NCI-H2171 treated with DMSO at 0.1 percent for 48 hours (cell line): ENCODE data around the gene MAP4K4.

ENCODE experiments used
- DNase-seq: peaks from one replicate; lab custom pipeline; 2025; lab: John Stamatoyannopoulos, UW

The MAP4K4 gene

DNA sequence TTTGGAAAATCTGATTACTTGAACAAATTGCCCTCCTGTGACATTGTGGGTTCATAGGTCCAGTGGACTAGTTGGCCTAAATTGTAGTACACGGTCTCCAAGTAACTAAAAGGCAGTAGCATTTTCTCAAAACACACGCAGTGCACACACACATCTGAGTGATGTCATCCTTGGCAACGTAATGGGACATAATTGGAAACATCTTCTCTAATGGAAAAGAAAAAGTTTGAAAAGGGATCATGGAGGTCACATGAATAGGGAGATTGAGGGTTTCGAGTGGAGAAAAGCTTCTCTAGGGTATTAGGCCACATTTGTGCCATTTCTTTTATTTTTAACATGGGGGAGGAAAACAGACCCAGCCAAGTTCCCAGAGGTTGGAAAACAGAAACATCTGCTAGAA lies 93.3 kb downstream of the MAP4K4 start:
- no peak for DNase-seq

- no peak for DNase-seq
These were observed 94.7 kb downstream of the MAP4K4 start for GRCh38 chr2:101792208-101792607.

- DNase-seq, result no peak
These were observed 95.9 kb downstream of the MAP4K4 start for GRCh38 chr2:101793277-101793969.

GRCh38 chr2:101794141-101794540 lies 96.6 kb downstream of the MAP4K4 start:
- DNase-seq, result no peak

DNA sequence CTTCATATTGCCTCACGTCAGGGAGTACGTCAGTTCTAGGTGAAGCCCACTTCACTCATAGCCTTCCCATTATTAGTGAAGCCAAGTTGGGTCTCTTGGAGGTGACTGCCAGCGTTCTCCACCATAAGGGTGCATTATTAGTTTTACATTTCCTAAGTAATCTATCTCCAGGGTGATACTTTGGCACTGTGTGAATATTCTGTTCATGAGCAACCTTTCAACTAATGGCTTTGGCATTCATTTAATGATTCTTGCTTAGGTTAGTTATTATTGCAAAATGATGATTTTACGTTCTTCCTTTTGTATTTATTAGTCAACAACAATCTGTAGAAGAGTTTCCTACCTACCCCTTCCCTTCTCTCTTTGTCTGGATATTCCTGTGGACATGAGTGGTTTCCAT lies 97.5 kb downstream of the MAP4K4 start:
- DNase-seq, result no peak

DNA sequence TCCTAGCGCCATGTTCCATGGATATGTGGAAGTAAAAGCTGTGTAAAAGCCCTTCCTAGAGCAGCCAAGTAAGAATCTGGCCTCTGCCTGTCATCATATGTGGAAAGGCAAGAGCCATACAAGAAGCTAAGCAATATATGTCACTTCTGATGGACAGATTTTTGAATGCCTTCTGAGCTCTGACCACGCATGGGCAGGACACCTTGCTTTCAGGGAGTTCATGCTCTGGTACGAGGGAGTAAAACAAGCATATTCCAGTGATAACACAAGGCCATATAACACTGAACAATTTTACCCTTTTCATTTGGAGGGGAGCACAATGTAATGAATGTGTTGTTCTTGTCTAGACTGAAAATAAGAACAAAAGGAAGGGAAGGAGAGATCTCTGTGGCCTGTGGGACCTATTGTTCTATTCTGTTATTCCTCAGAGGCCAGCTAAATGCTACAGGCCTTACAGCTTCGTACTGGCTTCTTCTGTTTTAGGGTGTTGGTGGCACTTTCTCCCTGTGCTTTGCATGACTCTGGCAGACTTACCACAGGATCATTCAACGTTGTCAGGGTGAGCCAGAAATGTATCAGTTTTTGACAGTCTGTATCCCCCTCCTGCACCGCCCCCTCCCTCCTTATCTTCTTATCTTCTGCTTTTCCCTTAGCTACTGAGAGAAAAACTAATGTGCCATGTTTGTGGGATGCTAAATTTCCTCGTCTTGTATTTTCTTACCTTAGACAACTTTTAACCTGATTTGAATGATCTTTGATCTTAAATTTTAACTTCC lies 99.5 kb downstream of the MAP4K4 start:
- DNase-seq, result no peak

DNA sequence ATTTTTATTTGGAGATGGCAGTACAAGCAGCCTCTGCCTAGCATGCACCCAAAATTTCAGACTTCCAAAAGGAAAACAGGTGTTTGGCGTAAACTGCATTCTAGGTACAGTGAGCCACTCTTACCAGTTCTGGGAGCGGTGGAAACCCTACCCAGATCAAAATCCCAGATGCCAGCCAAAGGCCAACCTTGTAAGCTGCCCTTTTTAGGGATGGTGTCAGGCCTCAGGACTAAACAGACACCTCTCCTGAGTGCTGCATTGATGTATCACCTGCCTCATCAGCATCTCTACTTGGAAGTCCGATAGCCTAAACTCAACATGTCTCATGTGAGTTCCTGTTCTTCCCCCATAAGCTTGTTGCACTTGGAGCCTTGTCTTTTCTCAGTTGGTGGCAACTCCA lies 104.0 kb downstream of the MAP4K4 start:
- DNase-seq, result no peak

- DNase-seq, result no peak
These were observed 104.8 kb downstream of the MAP4K4 start for GRCh38 chr2:101802329-101802728.

GRCh38 chr2:101803128-101803527 lies 105.6 kb downstream of the MAP4K4 start:
- DNase-seq, result no peak

GRCh38 chr2:101803945-101804696 lies 106.6 kb downstream of the MAP4K4 start:
- peak; percentile 85 for DNase-seq

DNA sequence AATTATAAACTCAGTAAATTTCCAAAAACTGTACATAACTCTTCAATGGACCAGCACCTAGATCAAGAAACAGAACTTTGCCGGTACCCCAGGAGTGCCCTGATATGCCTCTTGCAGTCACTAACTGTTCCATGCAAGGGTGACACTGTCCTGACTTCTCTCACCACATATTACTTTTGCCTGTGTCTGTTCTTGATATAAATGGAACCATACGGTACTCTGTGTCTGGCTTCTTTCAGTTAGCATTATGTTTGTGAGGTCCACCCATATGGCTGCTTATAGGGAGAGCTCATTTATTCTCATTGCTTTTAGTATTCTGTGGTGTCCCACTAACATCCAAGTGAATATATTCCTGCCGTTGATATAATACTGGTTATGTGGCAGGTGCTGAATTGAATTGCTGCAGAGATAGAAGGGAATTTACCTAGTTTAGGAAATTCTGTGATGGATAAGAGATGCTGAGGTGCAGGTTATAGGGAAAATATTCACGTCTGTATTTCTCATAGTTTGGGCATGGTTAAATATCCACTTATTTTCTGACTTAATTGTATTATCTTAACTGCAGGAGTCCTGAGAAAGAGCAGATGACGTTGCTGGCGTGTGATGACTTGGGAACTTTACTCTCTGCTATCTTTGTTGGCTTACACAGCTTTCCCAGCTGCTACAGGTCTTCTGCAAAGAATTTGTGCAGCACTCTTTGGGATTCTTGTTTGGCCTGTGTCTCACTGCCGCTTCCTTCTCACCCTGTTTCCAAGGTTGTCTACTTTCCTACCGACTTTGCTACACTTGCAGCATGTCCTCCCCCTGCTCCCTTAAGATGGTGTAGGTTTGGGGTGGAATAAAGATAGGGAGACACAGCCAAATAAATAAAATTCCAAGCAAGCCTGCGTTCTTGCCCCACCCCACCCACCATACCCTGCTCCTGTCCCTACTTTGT lies 107.9 kb downstream of the MAP4K4 start:
- DNase-seq, result peak; percentile 15

GRCh38 chr2:101806123-101806522 lies 108.6 kb downstream of the MAP4K4 start:
- DNase-seq, result no peak

- no peak for DNase-seq
These were observed 109.2 kb downstream of the MAP4K4 start for GRCh38 chr2:101806701-101807100.

DNA sequence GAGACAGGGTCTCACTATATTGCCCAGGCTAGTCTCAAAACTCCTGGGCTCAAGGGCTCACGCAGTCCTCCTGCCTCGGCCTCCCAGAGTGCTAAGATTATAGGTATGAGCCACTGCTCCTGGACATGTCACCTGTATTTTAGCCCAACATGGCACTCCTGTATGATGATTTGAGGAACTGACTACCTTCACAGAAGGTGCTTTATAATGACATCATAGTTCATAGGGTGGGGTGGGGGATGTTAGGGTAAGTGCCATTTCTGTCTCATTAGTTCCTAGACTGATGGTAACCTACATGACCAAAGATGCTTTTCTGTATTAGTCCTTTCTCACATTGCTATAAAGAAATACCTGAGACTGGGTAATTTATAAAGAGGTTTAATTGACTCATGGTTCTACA lies 109.7 kb downstream of the MAP4K4 start:
- no peak for DNase-seq

DNA sequence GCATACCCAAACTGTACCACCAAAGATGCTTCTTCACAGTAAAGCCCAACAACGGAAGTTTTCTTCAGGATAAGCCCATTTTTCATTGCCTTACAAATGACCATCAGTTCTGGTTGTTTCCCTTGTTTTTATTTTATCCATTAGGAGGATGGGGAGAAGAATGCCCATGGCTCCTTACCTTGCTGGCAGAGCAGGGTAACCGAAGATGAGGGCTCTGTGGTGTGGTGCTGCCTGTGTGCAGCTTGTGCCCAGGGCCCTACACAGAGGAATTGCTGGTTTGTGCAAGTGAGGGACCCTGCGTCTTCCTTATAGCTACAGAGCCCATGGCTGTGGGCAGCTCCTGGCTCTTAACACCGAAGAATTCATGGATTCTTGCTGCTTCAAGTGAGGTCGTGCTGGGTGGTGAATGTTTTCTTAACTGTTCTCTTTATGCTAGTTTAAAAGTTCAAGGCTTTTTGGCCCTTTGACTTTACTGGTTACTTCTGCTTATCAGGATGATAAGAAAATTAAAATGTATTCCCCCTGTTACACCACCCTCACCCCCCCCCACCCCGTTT lies 110.6 kb downstream of the MAP4K4 start:
- no peak for DNase-seq

DNA sequence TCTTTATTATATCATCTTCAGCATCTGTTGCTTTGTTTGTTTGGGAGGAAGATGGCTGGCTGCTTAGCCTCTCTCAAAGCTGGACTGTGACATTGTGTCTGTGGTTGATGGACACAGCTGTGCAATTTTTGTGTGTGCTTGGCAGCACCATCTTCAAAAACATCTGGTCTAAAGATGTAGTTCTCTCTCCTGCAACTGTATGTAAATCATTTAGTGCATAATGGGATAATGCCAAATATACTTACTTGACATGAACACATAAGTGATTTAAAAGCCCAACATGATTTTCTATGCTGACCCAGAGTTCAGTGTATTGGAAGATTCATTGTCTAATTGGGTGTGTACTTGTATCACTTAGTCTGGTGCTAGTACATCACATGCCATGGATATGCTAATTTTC lies 112.2 kb downstream of the MAP4K4 start:
- DNase-seq, result no peak

- DNase-seq, result peak; percentile 93
These were observed 113.9 kb downstream of the MAP4K4 start for GRCh38 chr2:101811226-101812015.

GRCh38 chr2:101812226-101812625 lies 114.7 kb downstream of the MAP4K4 start:
- peak; percentile 51 for DNase-seq

- no peak for DNase-seq
These were observed 117.2 kb downstream of the MAP4K4 start for GRCh38 chr2:101814752-101815151.

DNA sequence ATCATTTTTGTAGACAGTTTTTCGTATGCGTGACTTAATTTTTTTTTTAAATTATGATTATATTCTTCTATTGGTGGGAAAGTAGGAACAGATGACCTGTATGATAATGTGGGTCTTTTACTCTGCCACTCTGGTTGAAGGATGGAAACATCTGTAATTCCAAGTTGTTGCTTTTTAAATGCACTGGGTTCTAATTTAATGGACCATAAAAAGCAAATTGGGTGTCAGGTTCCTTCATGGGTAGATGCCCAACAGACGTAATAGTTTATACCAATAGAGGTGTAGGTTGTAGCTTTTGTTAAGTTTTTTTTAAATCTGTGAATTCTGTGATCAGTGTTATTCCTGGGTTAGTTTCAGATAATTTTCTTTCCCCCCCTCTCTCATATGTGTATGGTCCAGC lies 117.6 kb downstream of the MAP4K4 start:
- DNase-seq, result peak; percentile 70
